Measurements from ENCODE around the gene COL20A1.
"Not testable (repeated sequence)": the region's sequence is repeated elsewhere in the genome, so short reads cannot be mapped to it uniquely, and the experiment has no call there.

The COL20A1 gene

DNA sequence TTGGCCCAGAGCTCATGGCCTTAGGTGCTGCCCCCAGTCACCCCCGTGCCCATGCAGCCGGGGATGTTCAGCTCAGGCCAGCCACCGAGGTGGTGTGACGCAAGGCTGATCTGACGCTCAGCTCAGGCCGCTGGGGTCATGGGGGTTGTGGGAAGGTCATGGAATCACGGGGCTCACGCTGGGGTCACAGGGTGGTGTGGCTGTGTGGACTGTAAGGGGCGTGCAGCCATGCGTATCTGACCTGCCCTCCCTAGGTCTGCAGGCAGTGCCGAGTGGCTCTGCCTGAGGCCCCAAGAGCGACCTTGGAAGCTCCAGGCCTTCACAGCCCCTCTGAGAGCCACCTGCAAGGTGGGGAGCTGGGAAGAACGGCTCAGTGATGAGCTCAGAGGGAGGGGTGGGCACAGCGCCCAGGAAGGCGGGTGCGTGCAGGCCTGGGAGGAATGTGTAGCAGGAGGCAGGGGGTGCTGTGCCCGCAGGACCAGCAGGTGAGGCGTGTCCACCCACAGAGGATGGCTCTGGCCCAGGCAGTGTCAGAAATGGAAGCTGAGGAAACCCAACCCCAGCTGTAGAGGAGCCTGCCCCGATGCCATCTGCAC is 40.4 kb downstream of the COL20A1 start:
- DNase-seq (ENCODE audit: low spot score): no peak

DNA sequence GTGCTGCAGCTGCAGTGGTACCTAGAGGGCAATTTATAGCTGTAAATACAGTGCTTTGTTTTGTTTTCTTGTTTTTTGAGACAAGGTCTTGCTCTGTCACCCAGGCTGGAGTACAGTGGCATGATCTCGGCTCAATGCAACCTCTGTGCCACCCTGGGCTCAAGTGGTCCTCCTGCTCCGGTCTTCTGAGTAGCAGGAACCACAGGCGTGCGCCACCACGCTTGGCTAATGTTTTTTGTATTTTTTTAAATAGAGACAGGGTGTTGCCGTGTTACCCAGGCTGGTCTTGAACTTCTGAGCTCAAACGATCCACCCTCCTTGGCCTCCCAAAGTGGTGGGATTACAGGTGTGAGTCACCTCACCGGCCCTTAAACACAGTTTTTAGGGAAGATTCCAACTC is 41.4 kb downstream of the COL20A1 start:
- no peak for DNase-seq (ENCODE audit: low spot score)

DNA sequence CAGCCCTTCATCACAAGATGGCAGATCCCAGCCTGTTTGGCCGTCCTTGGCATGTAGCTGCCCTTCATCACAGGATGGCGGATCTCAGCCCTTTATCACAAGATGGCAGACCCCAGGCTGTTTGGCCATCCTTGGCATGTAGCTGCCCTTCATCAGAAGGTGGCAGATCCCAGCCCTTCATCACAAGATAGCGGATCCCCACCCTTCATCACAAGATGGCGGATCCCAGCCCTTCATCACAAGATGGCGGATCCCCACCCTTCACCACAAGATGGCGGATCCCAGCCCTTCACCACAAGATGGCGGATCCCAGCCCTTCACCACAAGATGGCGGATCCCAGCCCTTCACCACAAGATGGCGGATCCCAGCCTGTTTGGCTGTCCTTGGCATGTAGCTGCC is 42.1 kb downstream of the COL20A1 start:
- DNase-seq (ENCODE audit: low spot score): not testable (repeated sequence)

GRCh38 chr20:63335711-63336110 is 42.7 kb downstream of the COL20A1 start:
- DNase-seq (ENCODE audit: low spot score): no peak

DNA sequence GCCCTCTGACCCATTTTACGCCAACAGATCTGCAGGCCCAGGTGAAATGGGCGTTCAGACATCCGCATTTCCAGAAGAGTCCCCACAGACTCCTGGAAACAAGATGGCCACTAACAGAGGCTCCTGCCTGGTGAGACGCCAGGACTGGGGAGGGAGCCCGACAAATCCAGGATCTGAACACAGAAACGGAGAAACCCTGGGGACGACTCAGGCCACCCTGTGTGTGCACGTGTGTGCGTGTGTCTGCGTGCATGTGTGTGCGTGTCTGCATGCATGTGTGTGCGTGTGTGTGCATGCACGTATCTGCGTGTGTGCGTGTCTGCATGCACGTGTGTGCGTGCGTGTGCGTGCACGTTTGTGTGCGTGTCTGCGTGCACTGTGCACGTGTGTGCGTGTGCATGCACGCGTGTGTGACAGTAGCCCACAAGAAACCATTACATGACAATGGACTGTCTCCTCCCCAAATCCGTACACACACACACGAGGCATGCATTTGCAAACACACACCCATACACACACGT is 43.3 kb downstream of the COL20A1 start:
- no peak for DNase-seq (ENCODE audit: low spot score)

DNA sequence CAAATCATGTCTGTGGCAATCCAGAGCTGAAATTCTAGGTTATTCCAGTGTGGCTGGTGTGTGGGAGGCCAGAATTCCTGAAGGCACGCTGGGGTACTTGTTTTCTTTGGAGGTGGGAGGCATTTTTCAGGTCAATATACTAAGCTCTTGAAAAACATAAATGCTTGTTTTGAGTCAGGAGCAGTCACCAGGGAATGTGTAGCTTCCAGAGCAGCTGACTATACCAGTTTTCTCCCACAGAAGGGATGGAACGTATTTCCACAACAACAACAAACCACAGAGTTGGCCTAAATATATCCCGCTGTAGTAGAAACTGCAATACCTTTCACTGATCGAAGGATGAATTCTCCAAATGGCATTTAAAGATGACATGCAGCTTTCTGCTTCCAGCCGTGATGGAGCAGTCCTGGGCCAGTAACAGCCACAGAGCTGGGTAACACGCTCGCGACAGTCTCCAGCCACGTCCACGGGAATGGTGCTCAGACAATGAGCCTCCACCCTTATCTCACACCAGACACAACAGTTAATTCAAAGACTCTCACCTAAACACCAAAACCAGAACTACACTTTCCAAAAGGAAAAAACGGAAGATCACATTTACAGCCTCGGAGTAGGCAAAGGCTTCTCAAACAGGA is 44.9 kb downstream of the COL20A1 start:
- DNase-seq (ENCODE audit: low spot score): no peak

DNA sequence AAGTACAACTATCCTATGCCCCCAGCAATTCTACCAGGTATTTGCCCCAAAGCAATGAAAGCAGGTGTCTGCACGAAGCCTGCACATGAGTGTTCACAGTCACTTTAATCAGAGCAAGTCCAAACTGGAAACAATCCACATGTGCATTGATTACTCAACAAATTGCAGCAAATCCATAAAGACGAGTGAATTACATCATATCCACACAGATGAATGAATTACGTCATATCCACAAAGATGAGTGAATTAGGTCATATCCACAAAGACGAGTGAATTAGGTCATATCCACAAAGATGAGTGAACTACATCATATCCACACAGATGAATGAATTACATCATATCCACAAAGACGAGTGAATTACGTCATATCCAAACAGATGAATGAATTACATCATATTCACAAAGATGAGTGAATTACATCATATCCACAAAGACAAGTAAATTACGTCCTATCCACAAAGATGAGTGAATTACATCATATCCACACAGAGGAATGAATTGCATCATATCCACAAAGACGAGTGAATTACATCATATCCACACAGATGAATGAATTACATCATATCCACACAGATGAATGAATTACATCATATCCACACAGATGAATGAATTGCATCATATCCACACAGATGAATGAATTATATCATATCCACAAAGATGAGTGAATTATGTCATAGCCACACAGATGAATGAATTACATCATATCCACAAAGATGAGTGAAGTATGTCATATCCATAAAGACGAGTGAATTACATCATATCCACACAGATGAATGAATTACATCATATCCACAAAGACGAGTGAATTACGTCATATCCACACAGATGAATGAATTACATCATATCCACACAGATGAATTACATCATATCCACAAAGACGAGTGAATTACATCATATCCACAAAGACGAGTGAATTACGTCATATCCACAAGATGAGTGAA is 46.4 kb downstream of the COL20A1 start:
- not testable (repeated sequence) for DNase-seq (ENCODE audit: low spot score)

GRCh38 chr20:63340158-63340688 is 47.2 kb downstream of the COL20A1 start:
- DNase-seq (ENCODE audit: low spot score): not testable (repeated sequence)

- DNase-seq (ENCODE audit: low spot score): no peak
Observed at GRCh38 chr20:63342561-63343459, 49.8 kb downstream of the COL20A1 start.

- no peak for DNase-seq (ENCODE audit: low spot score)
Observed at GRCh38 chr20:63343460-63344445, 50.8 kb downstream of the COL20A1 start.

DNA sequence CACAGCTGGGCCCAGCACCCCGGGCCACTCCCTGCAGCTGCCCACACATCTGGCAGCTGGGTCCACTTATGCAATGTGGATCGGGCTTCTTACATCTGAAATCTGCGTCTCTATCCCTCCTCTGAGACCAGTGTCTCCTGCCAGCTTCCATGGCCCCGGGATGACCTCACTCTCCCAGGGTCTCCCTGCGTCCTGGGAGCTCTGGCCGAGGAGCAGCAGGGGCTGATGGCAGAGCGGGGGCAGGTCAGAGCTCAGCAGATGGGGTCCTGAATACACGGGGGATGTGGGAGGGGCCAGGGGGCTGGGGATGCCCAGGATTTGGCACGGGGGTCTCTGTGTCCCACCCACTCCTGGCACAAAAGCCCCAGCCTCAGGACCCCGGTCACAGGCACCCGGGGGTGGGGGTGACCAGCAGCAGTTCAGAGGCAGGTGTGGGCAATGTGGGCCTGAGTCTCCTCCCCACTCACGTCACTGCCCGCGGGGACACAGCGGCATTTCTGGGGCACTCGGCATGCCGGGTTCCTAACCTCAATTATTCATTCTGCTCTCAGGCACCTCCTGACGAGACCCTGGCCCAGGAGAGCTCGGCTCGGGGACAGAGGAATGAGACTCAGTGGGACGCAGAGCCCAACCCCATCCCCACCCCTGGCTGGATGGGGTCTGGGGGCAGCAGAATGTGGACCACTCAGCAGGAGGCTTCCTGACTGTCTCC is 51.8 kb downstream of the COL20A1 start:
- no peak for DNase-seq (ENCODE audit: low spot score)

- DNase-seq (ENCODE audit: low spot score): no peak
Observed at GRCh38 chr20:63345328-63346100, 52.5 kb downstream of the COL20A1 start.

DNA sequence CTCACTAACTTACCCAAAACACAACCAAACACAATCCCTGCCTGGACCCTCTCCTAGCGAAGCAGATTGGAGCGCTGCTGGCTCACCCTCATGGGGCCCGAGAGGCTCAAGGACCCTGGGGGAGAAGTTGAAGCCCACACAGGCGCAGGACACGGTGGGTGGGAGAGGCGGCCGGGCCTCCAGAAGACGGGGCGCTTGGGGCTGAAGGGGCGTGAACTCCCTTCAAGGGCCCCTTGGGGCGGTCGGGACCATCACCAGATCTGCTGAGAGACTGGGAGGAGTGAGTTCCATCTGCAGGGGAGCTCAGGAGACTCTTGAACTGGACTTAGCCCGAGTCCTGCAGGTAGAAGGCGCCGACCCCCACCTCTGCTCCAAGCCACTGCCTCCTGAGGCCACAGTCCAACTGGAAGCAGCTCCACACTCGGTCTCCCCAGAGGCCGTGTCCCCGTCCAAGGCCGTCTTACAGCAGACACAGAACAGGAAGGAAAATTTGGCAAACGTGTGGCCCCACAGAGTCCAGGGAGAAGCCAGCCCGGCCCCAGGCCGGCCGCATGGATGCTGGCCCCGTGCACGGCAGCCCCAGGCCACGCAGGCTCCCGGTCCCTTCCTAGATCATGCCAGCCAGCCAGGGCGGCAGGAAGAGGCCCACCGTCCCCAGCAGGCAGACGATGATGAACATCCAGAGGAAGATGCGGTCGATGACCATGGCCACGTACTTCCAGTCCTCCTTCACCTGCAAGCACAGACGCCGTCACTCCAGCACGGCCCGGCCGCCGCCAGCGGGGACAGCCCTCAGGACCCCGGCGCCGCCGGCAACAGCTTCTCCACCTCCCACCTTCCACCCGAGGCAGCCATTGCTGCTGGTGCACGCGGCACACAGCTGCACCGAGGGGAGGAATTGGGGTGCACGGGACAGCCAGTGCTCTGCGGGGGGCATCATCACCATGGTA is 53.4 kb downstream of the COL20A1 start:
- no peak for DNase-seq (ENCODE audit: low spot score)

DNA sequence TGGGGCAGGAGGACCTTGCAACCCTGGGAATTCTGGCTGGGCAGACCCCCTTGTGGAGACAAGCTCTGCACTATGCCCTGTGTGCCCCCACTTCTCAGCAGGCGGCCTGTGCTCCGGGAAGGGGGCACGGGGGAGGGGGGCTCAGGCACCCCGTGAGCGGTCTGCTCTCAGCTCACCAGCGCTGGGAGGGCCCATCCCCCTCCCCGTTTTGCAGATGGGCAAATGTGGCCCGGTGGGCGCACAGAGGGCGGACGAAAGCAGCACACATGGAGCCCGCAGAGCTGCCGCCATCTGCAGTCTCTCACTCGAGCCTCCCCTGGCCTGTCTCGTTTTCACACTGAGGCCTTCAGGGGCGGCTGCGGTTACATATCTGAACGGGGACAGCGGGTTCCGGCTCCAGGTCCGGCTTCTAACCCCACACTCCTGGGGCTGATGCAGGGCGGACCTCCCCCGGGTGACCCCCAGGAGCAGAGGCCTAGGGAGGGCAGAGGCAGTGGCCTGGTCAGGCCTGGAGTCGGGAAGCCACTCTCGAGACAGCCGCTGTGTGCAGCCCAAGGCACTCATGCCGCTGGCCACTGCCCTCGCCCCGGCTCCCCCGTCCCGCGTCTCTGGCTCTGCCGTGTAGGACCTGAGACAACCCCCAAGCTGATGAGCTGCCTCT is 54.2 kb downstream of the COL20A1 start:
- DNase-seq (ENCODE audit: low spot score): no peak

- no peak for DNase-seq (ENCODE audit: low spot score)
Observed at GRCh38 chr20:63347950-63348827, 55.2 kb downstream of the COL20A1 start.
